ENCODE data around the gene CES4A.
"Not testable (repeated sequence)": the region's sequence is repeated elsewhere in the genome, so short reads cannot be mapped to it uniquely, and the experiment has no call there.

The CES4A gene

GRCh38 chr16:67024384-67025209, 36.2 kb downstream of the CES4A start:
- DNase-seq = no peak

- DNase-seq = no peak
Observed at GRCh38 chr16:67025210-67025550, 36.8 kb downstream of the CES4A start.

GRCh38 chr16:67026570-67026969, 38.2 kb downstream of the CES4A start:
- DNase-seq = no peak

GRCh38 chr16:67027046-67027445, 38.7 kb downstream of the CES4A start:
- no peak for DNase-seq

GRCh38 chr16:67028167-67028695, 39.8 kb downstream of the CES4A start:
- DNase-seq = no peak

GRCh38 chr16:67028696-67029253, 40.4 kb downstream of the CES4A start, which contains the start of gene CBFB:
CBFB (plus strand) TSS chr16:67029149; CDS start chr16:67029408, 259 bp downstream.
- DNase-seq = peak; percentile 47

GRCh38 chr16:67029254-67030096, 41.1 kb downstream of the CES4A start:
- DNase-seq = no peak

GRCh38 chr16:67030221-67030962, 42.0 kb downstream of the CES4A start:
- DNase-seq = no peak

- no peak for DNase-seq
Observed at GRCh38 chr16:67034487-67034886, 46.1 kb downstream of the CES4A start.

- DNase-seq = no peak
Observed at GRCh38 chr16:67035364-67035763, 47.0 kb downstream of the CES4A start.

- no peak for DNase-seq
Observed at GRCh38 chr16:67036323-67036741, 47.9 kb downstream of the CES4A start.

GRCh38 chr16:67039260-67040020, 51.1 kb downstream of the CES4A start:
- no peak for DNase-seq

- DNase-seq = no peak
Observed at GRCh38 chr16:67040166-67040565, 51.8 kb downstream of the CES4A start.

- DNase-seq = no peak
Observed at GRCh38 chr16:67040906-67041305, 52.5 kb downstream of the CES4A start.

- DNase-seq = not testable (repeated sequence)
Observed at GRCh38 chr16:67041520-67041919, 53.1 kb downstream of the CES4A start.

- DNase-seq = no peak
Observed at GRCh38 chr16:67043420-67043819, 55.0 kb downstream of the CES4A start.

- DNase-seq = no peak
Observed at GRCh38 chr16:67050796-67051195, 62.4 kb downstream of the CES4A start.

- DNase-seq = no peak
Observed at GRCh38 chr16:67052399-67052798, 64.0 kb downstream of the CES4A start.

- DNase-seq = no peak
Observed at GRCh38 chr16:67053767-67054334, 65.5 kb downstream of the CES4A start.

GRCh38 chr16:67054901-67055300, 66.5 kb downstream of the CES4A start:
- no peak for DNase-seq

GRCh38 chr16:67055712-67056487, 67.5 kb downstream of the CES4A start:
- no peak for DNase-seq
